Thymus (tissue), 11 donors: ENCODE data around the gene FUT8. TPM values are rescaled to one million over a fixed set of nuclear protein-coding genes. Genes with fewer than 3 reads are reported as not detected.
"Not testable (repeated sequence)": the region's sequence is repeated elsewhere in the genome, so short reads cannot be mapped to it uniquely, and the experiment has no call there.

Experiments used
- DNase-seq, 9 donors: peaks; one replicate each; pipeline ENCODE4 v3.0.0-alpha.2; 2013; ENCODE audit warnings: low spot score in 9 of 9, low read depth in 6 of 9, missing footprints in 1 of 9
- H3K27ac ChIP-seq, 2 donors: one replicate each; pipeline ENCODE4 v1.5.1; 2013; ENCODE audit warnings: control low read depth in 1 of 2, low read depth in 1 of 2, low read length in 1 of 2, mild to moderate bottlenecking in 1 of 2, moderate library complexity in 1 of 2
- H3K27me3 ChIP-seq, 2 donors: one replicate each; pipeline ENCODE4 v1.5.1; 2013; ENCODE audit warnings: low read length in 1 of 2; ENCODE audit not compliant: control insufficient read depth in 2 of 2, insufficient read depth in 1 of 2
- H3K36me3 ChIP-seq, 2 donors: one replicate each; pipeline ENCODE4 v1.5.1; 2013; ENCODE audit warnings: low read length in 1 of 2, mild to moderate bottlenecking in 1 of 2, moderate library complexity in 1 of 2; ENCODE audit not compliant: control insufficient read depth in 2 of 2, insufficient read depth in 2 of 2
- H3K4me1 ChIP-seq, 2 donors: one replicate each; pipeline ENCODE4 v1.5.1; 2013; ENCODE audit warnings: low read length in 2 of 2; ENCODE audit not compliant: control insufficient read depth in 2 of 2, insufficient read depth in 2 of 2
- H3K4me3 ChIP-seq, 2 donors: one replicate each; pipeline ENCODE4 v1.5.1; 2013; ENCODE audit warnings: low read length in 2 of 2, control low read depth in 1 of 2, mild to moderate bottlenecking in 1 of 2
- H3K9me3 ChIP-seq, 2 donors: one replicate each; pipeline ENCODE4 v1.5.1; 2013; ENCODE audit warnings: low read length in 1 of 2, mild to moderate bottlenecking in 1 of 2; ENCODE audit not compliant: control insufficient read depth in 2 of 2, insufficient read depth in 1 of 2
- WGBS: extraction: QIAGEN DNeasy Blood & Tissue Kit; methylation state at CpG from one replicate; pipeline ENCODE4 v1.1.7; 2013; 5-methylcytosine and 5-hydroxymethylcytosine counted together
- polyA plus RNA-seq: library from polyadenylated mRNA; stranded (reverse); fragments of 200-250 nt; gene quantifications from one replicate; pipeline ENCODE4 v1.2.3, GENCODE V29; 2013
- total RNA-seq: library from RNA; stranded (reverse); fragments of 120-200 nt; gene quantifications from one replicate; pipeline ENCODE4 v1.2.4, GENCODE V29; 2013
- donor health status: healthy.

Gene FUT8
- total and polyA plus RNA-seq, 2 donors, result 15.0 to 35.2 TPM

- no peaks in the 10 kb centered on the region for H3K9me3 ChIP-seq
- H3K4me1 ChIP-seq, result no peaks in the 10 kb centered on the region
- no peaks in the 10 kb centered on the region for H3K27me3 ChIP-seq
- no peaks in the 10 kb centered on the region for H3K36me3 ChIP-seq
- over 99% methylated on average over 2 of the region's 2 CpGs for WGBS
- DNase-seq, result no peak
- H3K4me3 ChIP-seq, result no peak overlapping the region
- no peak overlapping the region for H3K27ac ChIP-seq
These were observed 238.3 kb downstream of the FUT8 start for GRCh38 chr14:65650826-65651225.

GRCh38 chr14:65656554-65656953, 244.0 kb downstream of the FUT8 start:
- Histone ChIP-seq H3K27ac (no peak overlapping the region), H3K4me1 (no peaks in the 10 kb centered on the region), H3K27me3 (no peaks in the 10 kb centered on the region), H3K9me3 (no peaks in the 10 kb centered on the region), H3K4me3 (no peak overlapping the region), H3K36me3 (no peaks in the 10 kb centered on the region)
- 97% methylated on average over 2 of the region's 2 CpGs for WGBS
- no peak for DNase-seq

- H3K36me3 ChIP-seq, result no peaks in the 10 kb centered on the region
- H3K27ac ChIP-seq, result no peak overlapping the region
- no peaks in the 10 kb centered on the region for H3K27me3 ChIP-seq
- H3K4me1 ChIP-seq, result no peaks in the 10 kb centered on the region
- DNase-seq, result no peak
- no peaks in the 10 kb centered on the region for H3K9me3 ChIP-seq
- no peak overlapping the region for H3K4me3 ChIP-seq
These were observed 245.7 kb downstream of the FUT8 start for GRCh38 chr14:65658202-65658601.

GRCh38 chr14:65661865-65662264, 249.3 kb downstream of the FUT8 start:
- Histone ChIP-seq H3K4me1 (no peaks in the 10 kb centered on the region), H3K4me3 (no peak overlapping the region), H3K9me3 (no peaks in the 10 kb centered on the region), H3K27me3 (no peaks in the 10 kb centered on the region), H3K36me3 (no peaks in the 10 kb centered on the region), H3K27ac (no peak overlapping the region)
- WGBS, result 99% methylated on average over 3 of the region's 3 CpGs
- no peak for DNase-seq

- H3K27me3 ChIP-seq, result no peaks in the 10 kb centered on the region
- no peaks in the 10 kb centered on the region for H3K4me1 ChIP-seq
- DNase-seq, result peak in 5 of 9 donors; percentile 0 to 19 (median 1)
- H3K9me3 ChIP-seq, result no peaks in the 10 kb centered on the region
- peaks cover 0 to 5% of the 10 kb centered on the region in 2 donors for H3K36me3 ChIP-seq
- no peak overlapping the region for H3K27ac ChIP-seq
- H3K4me3 ChIP-seq, result no peak overlapping the region
These were observed 251.9 kb downstream of the FUT8 start for GRCh38 chr14:65664436-65664835.

GRCh38 chr14:65676361-65677014, 264.0 kb downstream of the FUT8 start:
- Histone ChIP-seq H3K27me3 (no peaks in the 10 kb centered on the region), H3K27ac (no peak overlapping the region), H3K4me1 (no peaks in the 10 kb centered on the region), H3K36me3 (no peaks in the 10 kb centered on the region), H3K4me3 (no peak overlapping the region), H3K9me3 (no peaks in the 10 kb centered on the region)
- DNase-seq, result no peak
- WGBS, result 94% methylated on average over 5 of the region's 5 CpGs

- no peak for DNase-seq
- Histone ChIP-seq H3K36me3 (no peaks in the 10 kb centered on the region), H3K27ac (no peak overlapping the region), H3K9me3 (no peaks in the 10 kb centered on the region), H3K27me3 (no peaks in the 10 kb centered on the region), H3K4me3 (no peak overlapping the region), H3K4me1 (no peaks in the 10 kb centered on the region)
- 98% methylated on average over 2 of the region's 2 CpGs for WGBS
These were observed 273.0 kb downstream of the FUT8 start for GRCh38 chr14:65685572-65685971.

GRCh38 chr14:65686761-65687160, 274.2 kb downstream of the FUT8 start:
- Histone ChIP-seq H3K9me3 (no peaks in the 10 kb centered on the region), H3K27ac (no peak overlapping the region), H3K36me3 (no peaks in the 10 kb centered on the region), H3K4me1 (no peaks in the 10 kb centered on the region), H3K4me3 (no peak overlapping the region), H3K27me3 (no peaks in the 10 kb centered on the region)
- DNase-seq, result no peak

GRCh38 chr14:65689070-65689469, 276.5 kb downstream of the FUT8 start:
- no peak overlapping the region for H3K4me3 ChIP-seq
- no peaks in the 10 kb centered on the region for H3K4me1 ChIP-seq
- H3K27ac ChIP-seq, result no peak overlapping the region
- H3K27me3 ChIP-seq, result no peaks in the 10 kb centered on the region
- no peaks in the 10 kb centered on the region for H3K36me3 ChIP-seq
- no peak for DNase-seq
- H3K9me3 ChIP-seq, result no peaks in the 10 kb centered on the region

- not testable (repeated sequence) for H3K27ac ChIP-seq, H3K27me3 ChIP-seq, H3K36me3 ChIP-seq, H3K4me1 ChIP-seq, H3K4me3 ChIP-seq, DNase-seq, H3K9me3 ChIP-seq
- WGBS, result 97% methylated on average over 21 of the region's 31 CpGs
These were observed 280.0 kb downstream of the FUT8 start for GRCh38 chr14:65692566-65692965.
